Adrenal gland (tissue), 5 donors: ENCODE results near the gene SDSL.

ENCODE experiments used
- POLR2A ChIP-seq, 2 donors: fragments of 450-650 bp; IDR thresholded peaks; one replicate each; pipeline ENCODE4 v1.6.1; 2017; ENCODE audit warnings: antibody characterized with exemption in 2 of 2, mild to moderate bottlenecking in 2 of 2, moderate library complexity in 1 of 2
- TF ChIP-seq, protein P1 (sequence below), 6 experiments: fragments of 450-650 bp in 4 of 6; fragments of 200-600 bp in 2 of 6; sonication (generic) in 1 of 6; IDR thresholded peaks; 1 replicate in 5 of 6; 2 replicates in 1 of 6; pipeline versions ENCODE4 v1.5.1 to v1.8.0; 2016 to 2021; ENCODE audit warnings: antibody characterized with exemption in 6 of 6, mild to moderate bottlenecking in 2 of 6, moderate library complexity in 1 of 6
- donor health status: DM: no; HTN: no; CAD: no.

GRCh38 chr12:113440336-113440735, 18.2 kb downstream of the SDSL start:
- TF ChIP-seq, protein P1, sequence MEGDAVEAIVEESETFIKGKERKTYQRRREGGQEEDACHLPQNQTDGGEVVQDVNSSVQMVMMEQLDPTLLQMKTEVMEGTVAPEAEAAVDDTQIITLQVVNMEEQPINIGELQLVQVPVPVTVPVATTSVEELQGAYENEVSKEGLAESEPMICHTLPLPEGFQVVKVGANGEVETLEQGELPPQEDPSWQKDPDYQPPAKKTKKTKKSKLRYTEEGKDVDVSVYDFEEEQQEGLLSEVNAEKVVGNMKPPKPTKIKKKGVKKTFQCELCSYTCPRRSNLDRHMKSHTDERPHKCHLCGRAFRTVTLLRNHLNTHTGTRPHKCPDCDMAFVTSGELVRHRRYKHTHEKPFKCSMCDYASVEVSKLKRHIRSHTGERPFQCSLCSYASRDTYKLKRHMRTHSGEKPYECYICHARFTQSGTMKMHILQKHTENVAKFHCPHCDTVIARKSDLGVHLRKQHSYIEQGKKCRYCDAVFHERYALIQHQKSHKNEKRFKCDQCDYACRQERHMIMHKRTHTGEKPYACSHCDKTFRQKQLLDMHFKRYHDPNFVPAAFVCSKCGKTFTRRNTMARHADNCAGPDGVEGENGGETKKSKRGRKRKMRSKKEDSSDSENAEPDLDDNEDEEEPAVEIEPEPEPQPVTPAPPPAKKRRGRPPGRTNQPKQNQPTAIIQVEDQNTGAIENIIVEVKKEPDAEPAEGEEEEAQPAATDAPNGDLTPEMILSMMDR (IDR thresholded peaks at IDR 0.05) = no peak
- TF ChIP-seq POLR2A (IDR thresholded peaks at IDR 0.05) = no peak
